Medulla oblongata (tissue), 1 donor: ENCODE results near the gene TMOD1.

Experiments used
- DNase-seq: peaks from one replicate; pipeline ENCODE4 v3.0.0-alpha.2; 2015; ENCODE audit errors: extremely low spot score

TMOD1 gene

GRCh38 chr9:97547098-97547829, 45.8 kb downstream of the TMOD1 start:
- no peak for DNase-seq

DNA sequence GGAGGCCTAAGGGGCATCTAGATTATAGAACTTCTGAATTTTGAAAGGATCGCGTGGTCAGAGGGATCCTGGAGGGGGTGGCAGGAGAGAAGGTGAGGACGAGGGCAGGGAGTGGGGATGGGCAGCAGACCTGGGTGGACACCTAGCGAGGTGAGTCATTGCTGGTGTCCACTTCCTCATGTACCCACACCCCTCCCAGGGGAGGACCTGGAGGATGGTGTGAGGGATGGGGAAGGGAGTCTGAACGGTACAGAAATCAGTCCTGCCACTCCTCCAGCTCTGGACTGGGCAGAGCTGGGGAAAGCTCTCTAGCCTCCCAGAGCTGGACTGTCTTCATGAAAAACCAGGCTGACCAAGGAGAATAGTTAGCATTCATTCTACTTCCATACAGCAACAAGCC, 46.9 kb downstream of the TMOD1 start:
- DNase-seq = no peak

- no peak for DNase-seq
Observed at GRCh38 chr9:97548819-97549540, 47.5 kb downstream of the TMOD1 start.

GRCh38 chr9:97550386-97550785, 48.9 kb downstream of the TMOD1 start:
- no peak for DNase-seq

GRCh38 chr9:97551308-97551707, 49.8 kb downstream of the TMOD1 start:
- no peak for DNase-seq

DNA sequence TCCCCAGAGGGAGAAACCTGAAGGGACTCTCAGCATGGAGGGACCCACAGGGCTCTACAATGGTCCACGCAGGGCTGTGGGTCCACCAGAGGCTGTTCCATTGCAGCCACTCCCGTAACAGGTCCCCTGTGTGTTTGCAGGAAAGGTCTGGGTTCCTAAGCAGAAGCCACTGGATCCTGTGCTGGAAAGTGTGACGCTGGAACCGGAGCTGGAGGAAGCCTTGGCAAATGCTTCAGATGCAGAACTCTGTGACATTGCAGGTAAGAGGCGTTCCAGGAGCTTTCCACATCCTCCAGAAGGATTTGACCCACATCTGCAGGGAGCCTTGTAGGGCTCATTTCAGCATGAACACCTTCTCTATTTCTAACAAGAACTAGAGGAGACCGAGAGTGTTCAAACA, 51.7 kb downstream of the TMOD1 start:
- DNase-seq = no peak

GRCh38 chr9:97553841-97554240, 52.4 kb downstream of the TMOD1 start:
- DNase-seq = no peak

DNA sequence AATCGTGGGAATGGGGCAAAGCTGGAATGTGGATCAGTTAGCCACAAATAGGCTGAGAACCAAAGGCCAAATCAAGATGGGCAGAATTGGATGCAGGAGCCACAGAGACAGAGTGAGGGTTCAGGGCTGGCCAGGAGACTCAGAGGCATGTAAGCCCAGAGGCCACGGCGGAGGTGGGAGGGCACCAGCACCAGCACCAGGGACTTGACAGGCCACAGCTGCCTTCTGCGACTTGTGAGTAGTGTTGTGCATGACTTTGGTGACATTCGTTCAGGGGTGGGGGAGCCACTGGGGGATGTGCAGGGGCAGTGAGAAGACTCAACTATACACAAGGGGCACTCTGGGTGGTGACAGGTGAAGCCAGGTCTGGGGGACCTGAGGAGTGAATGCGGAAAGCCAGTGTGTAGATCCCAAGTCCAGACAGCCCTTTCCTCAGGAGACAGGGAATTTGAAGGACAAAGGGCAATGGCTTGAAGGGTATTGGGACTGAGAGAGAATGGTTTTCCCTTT, 53.2 kb downstream of the TMOD1 start:
- DNase-seq = no peak

DNA sequence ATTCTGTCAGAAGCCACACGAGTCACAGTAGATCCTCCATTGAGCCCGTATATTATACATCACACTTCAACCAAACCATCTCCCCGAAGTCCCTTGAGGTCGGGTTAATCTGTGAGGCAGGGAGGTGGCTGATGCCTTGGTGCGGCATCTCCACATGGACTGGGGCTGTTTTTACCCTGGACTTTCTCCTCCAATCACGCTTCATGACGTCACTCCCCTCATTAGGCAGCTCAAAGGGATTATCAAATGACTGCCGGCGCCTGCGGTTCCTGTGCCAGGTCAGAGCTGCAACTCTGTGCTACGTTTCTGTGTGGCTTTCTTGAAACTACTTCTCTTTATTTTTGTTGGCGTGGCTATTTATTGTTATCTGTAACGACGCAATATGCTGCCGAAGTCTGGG, 53.7 kb downstream of the TMOD1 start:
- DNase-seq = no peak

GRCh38 chr9:97556036-97556720, 54.7 kb downstream of the TMOD1 start:
- DNase-seq = no peak

DNA sequence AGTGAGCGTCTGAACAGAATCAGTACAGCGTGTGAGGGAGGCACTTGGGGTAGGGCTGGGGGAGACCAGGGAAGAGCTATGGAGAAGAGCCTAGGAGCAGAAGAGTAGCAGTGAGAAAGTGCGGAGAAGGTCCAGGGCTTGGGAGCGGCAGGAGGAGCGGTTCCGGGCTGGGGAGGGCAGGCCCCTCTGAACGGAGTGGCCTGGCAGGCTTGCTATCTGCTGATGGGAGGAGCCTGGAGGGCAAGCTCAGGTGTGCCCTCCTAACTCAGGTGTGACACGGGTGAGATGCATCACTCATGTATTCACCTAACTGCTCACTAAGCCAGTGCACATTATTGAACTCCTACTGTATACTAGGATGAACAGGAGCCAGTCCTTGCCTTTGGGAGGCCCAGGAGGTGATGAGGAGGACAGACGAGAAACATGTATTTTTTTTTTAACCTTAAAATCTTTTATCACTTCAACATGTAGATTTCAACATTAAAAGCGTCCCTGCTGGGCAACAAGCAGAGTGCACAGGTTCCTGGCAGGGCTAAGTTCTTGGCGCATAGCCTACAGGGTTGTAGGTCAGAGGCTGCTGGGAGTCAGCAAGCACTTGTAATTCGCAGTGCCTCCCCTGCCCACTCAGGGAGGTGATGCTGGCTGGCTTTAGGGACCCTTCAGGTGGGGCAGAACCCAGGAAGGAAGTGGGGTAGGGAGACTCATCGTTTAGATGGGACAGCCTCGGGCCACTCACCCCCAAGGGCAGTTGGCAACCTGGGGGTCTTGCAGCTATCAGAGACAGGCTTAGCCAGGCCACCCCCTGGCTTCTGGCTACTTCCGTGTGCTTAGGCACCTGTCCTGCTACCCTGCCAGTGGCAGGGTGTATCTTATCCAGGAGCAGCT, 55.5 kb downstream of the TMOD1 start:
- DNase-seq = no peak

- DNase-seq = peak; percentile 89
Observed at GRCh38 chr9:97557606-97558095, 56.2 kb downstream of the TMOD1 start.

GRCh38 chr9:97558701-97559101, 57.2 kb downstream of the TMOD1 start:
- DNase-seq = no peak

- DNase-seq = no peak
Observed at GRCh38 chr9:97559111-97559514, 57.6 kb downstream of the TMOD1 start.

- DNase-seq = no peak
Observed at GRCh38 chr9:97560154-97560553, 58.7 kb downstream of the TMOD1 start.

GRCh38 chr9:97560851-97561250, 59.4 kb downstream of the TMOD1 start:
- DNase-seq = no peak

- no peak for DNase-seq
Observed at GRCh38 chr9:97561501-97561900, 60.0 kb downstream of the TMOD1 start.

- DNase-seq = no peak
Observed at GRCh38 chr9:97562542-97562941, 61.1 kb downstream of the TMOD1 start.

- peak; percentile 34 for DNase-seq
Observed at GRCh38 chr9:97563458-97564135, 62.1 kb downstream of the TMOD1 start.

DNA sequence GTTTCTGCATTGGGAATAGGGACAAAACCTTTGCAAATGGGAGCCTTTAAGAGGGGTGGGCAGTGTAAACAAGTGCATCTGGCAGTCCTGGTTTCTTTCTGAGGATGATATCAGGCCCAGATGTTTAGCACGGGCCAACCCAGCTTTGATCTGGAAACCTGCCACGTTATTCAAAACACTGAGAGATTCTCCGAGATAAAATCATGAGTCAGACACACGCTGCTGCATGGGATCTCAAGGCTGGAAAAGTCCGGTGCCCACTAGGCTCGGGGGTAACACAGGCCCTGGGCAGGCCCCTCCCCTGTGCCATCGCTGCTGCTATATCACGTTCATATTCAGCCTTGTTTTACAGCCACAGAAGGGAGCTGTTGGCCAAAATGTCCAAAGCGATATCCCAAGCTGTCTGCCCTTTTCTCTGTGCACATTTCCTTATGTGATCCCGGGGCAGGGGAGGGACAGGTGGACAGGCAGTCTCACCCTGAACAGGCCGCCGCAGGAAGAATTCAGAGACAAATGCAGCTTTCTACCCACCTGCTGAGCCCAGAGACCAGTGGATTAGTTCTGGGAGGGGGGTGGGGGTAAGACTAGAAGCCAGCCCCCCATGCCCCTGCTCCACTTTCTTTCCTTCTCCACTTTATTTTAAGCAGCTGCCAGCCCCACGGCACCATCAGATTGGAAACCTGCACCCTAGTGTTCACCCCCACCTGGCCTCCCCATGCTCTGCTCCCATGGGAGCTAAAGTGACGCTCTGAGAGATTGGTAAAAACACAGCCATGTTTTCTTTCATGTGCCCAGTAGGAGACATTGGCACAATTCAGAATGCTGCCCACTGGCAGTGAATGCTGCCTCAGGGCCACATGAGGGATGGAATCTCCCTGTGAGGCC, 63.1 kb downstream of the TMOD1 start:
- peak; percentile 50 for DNase-seq
